Fibroblast of skin of abdomen (primary cell): ENCODE measurements around the gene PRELP.
A peak's percentile ranks its signal among the peaks of the same experiment; 100 is the strongest.
"Not testable (repeated sequence)": the region's sequence is repeated elsewhere in the genome, so short reads cannot be mapped to it uniquely, and the experiment has no call there.

ENCODE experiments used
- DNase-seq: peaks from one replicate; pipeline ENCODE4 v3.0.0-alpha.2; 2013

PRELP gene

DNA sequence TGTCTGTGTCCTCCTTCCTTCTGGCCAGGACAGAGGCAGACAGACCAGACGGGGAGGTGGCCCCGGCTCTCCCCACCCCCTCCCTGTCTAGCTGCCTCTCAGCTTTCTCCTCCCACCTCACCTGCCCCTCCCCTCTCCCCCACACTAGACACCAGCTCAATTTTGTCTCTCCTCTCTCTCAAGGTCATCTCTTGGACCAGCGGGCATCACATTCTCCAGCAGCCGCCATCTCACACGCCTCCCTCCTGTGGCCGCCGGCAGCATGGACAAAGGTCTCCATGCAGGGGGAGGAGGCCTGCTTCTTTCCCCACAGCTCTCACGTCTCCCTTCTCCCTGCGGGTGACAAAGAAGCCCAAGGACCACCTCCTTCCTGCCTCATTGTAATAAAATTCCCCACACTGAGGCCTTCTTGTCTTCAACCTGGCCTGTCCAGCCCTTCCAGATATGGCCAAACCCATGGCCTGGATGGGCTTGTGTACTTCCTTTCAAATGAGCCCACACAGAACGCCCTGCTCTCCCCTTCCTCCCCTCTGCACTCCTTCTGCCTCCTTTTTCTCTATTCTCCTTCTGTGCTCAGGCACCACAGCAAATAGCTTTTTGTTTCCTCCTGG lies 33.0 kb downstream of the PRELP start:
- DNase-seq = no peak

DNA sequence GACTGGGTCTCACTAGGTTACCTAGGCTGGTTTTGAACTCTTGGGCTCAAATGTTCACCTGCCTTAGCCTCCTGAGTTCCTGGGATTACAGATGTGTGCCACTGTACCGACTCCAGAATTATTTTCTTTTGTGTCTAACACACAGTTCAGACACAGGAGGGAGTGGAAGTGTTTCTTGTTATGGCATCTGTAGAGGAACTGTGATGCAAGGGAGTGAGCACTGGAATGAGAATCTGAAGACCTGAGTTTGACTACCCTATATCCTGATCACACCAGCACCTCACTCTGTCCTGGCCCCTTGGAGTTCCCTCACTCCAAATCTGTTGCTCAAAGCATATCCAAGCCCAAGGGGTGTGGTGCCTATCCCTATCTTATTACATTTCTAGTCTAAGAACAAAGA lies 33.5 kb downstream of the PRELP start:
- no peak for DNase-seq

DNA sequence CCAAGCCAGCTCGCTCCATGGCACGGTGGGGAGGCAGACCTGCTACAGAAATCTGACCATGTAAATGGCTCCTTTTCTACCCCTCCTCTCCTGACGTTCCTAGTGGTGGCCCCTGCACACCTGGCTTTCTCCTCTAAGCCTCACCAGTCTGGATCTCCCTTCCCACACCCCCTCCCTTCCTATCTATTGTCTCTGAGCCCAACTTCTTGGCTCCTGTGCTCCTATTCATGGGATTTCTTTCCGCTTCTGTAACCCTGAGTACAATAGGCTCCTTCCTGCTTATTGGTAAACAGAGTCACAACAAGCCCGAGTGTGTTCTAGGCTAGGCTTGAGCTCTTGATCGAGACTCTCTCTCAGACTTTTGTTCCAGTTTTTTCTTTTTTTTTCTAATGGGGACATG lies 35.9 kb downstream of the PRELP start:
- DNase-seq = no peak

DNA sequence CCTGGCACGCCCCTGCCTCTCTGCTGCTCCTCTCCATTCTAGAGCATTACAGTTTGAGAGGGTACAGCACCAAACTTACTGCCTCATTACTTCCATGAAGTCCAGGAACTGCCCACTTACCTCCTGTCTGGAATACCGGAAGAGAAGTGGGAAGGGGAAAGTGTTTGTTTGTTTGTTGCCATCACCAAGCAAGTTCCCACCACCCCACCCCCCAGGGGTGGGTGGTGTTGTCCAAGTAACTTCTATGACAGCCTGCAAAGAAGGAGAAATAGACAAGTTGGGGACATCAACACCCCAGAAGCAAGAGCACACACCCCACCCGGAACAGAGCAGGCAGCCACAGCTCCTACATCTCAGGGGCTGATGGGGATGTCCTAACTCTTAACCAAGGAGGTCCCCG lies 36.3 kb downstream of the PRELP start:
- DNase-seq = no peak

DNA sequence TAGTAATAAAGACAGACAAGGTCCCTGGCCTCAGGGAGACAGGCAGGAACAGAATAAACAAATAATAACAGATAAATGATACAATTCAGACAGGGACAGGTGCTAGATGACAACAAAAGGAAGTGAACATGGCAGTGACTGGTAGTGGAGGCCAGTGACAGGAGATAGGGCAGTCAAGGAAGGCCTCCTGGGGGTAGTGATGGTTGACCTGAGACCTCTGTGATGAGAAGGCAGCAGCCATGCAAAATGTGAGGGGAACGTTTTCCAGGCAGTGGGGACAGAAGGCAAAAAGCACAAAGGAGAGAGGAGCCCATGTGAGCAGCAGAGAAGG lies 36.9 kb downstream of the PRELP start:
- no peak for DNase-seq

DNA sequence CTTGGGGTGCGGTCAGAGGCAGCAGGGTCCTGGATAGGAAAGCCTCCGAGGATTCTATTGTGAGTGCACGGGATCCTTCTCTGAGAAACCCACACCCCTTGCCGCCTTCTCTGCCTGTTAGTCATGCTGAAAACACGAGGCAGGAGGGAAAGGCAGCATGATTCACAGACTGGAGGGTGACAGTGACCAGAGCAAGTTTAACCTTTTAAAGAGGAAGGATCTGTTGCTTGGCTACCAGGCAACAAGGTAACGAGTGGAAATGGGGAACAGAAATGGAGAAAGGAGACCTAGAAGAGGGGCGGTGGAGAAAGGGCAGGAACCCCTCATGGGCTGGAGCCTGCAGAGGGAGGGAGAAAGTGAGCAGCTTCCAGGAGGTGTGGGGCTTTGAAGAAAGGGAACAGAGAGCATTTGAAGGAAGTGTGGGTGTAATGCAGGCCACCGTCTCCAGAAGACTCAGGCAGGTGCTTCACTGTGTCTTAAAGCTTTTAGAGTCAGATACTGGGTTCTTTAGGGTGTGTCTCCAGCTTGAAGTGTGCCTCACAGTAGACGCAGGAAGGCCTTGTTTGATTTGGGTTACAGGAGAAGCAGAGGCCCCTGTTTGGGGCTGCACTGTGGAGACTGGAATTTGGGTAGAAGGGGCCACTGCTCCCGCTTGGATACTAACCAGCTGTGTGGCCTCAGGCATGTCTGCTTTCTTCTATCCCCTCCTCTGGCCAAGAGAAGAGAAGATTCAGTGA lies 37.4 kb downstream of the PRELP start:
- peak; percentile 95 for DNase-seq

DNA sequence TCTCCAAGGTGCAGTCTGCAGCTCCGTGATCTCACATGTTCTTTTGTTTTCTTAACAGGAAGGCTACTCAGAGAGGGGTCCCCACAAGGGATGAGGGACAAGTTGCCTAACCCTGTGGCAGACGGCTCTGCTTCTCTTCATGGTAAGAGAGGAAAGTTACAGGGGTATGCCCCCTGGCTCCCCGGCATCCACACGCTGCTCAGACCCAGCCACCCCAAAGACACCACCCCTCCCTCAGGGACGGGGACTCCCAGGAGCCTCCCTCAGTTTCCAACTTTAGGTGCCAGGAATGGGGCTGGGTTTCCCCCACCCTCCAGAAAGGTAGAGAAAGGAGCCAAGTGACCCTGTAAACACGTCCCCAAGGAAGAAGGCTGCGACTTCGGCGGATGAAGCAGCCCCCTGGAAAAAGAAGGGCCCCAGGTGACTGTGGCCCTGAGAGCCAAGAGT lies 38.0 kb downstream of the PRELP start:
- DNase-seq = no peak

DNA sequence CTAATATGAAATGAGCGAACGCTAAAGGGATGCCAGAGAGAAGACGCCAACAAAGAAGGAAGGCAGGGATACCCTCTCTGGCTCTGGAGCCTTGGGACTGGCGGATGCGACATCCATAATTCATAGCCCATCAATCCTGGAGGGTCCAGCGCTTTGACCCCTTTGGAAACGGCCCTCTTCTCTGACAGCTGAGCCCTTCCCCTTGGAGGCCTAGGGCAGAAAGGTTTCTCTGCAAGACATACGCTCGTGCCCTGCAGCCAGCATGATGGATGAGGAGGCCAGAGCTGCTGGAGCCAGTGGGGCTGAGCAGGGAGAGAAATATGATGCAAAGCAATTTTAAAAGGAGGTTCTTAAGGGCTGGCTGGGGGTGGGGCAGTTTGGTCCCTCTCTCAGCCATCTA lies 40.6 kb downstream of the PRELP start:
- DNase-seq = no peak

DNA sequence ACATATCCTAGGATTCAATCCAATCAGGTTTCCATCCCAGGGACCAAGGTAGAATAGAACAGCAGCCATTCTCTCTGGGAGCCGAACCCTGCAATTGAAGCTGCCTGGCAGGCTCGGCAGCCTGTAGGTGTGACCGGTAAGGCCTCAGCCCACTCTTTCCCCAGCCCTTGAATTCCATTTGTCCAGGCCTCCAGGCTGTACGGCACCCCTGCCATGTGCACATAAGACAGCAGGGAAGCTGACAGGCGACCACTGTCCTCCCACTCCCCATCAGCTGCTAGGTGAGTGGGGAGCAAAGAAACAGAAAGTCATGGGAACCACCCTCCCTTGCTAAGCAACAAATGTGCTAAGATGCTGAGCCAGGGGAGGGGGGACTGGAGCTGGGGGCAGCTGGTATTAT lies 41.3 kb downstream of the PRELP start:
- DNase-seq = no peak

DNA sequence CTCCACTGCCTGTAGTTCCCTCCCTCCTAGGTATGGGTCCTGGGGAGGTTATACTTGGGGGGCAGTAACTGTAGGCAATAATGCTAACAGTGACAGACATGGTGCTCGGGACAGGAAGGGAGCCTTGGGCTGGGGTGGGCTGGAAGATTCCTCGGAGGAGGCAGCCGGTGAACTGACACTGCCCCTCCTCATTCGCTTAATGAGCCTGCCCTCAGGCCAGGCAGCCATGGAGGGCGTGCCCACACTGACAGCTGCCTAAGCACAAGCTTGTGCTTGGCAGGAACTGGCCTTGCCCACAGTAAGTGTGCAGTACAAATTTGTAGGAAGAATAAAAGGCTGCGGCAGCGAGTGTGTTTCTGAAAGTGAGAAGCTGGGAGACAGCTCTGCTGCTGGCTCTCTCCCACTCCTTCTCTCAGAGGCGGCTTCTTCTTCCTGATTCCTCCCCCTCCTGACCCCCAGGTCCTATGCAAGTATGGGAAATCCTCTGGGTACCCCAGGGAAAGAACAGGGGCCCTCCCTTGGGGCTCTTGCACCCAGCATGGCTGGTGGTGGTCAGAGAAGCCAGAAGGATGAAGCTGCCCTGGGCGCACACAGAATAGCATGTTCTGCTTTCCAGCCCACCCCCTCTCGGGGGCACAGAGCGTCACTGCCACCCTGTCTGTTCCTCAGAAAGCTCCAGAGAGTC lies 42.0 kb downstream of the PRELP start:
- DNase-seq = no peak

DNA sequence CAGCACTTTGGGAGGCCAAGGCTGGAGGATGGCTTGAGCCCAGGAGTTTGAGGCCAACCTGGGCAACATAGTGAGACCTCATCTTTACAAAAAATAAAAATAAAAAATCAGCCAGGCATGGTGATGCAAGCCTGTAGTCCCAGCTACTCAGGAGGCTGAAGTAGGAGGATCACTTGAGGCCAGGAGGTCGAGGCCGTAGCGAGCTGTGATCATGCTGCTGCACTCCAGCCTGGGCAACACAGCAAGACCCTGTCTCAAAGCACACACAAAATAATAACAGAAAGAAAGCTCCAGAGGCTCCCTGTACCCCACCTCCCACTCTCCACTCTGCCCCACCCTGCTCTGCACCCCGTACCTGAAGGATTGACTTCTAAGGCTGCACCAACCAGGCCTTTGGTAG lies 42.5 kb downstream of the PRELP start:
- DNase-seq = not testable (repeated sequence)

DNA sequence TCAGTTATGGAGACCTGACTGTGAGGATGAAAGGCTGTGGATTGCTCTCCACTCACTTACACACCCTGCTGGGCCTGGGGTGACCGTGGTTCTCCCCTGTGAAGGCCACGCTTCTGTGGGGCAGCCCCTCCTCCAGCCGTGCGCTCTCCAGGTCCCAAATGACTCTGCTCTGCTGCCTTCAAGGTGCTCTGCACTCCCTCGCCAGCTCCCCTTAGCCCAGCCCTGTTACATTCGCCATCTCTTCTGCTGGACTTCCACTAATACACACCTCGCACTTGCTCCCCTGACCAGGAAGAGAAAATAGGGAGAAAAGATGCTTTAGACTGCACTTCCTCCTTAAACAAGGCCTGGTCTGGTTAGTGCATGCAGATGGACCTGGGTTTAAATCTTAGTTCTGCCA lies 42.9 kb downstream of the PRELP start:
- DNase-seq = no peak

DNA sequence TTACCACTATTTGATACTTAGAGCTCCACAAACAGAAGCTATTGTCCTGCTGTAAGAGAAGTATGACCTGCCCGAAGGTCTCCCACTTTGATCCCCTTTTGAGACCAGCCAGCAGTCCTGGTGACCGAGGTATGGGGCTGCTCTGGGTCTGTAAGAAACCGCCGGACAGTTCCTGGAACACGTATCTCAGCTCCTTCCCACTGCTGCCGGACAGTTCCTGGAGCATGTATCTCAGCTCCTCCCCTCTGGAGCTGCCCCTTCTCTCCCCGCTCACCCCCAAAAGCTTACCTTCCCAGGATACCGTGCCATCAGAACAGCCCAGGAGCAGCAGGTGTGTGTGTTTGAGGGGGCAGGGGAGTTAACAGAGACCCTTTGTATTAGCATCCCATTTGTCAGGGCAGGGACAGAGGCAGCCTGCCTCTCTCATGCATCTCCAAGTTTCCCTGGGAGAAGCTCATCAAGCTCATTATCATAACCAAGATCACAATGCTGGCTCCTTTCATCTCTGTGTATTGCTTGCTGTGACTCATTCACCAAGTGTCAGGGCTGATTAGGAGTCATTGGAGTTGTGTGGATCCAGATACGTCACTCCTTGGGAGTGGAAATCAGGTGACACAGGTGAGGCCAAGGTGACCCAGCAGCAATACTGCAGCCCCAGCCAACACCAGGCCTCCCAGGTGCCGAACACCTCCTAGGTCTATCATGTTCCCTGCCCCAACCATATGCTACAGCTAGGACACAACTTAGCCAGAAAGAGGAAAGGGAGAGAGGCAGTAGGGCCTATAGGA lies 43.6 kb downstream of the PRELP start:
- no peak for DNase-seq

DNA sequence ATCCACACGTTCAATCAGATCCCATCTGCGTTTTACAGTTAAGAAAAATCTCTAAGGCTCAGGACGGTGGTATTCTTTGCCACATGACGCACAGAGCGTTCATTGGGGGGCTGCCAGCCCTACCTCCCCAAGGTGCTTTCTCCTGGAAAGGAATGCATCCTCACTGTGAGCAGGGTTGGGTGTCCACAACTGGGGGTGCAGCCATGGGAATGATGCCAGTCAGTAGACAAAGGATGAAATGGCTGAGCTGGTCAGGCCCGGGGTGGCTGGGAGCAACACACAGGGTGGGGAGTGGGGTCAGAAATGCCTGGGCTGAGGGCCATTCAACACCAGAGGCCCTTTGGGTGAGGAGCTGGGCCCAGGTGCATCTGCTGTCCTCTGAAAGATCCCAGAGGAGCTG lies 44.3 kb downstream of the PRELP start:
- no peak for DNase-seq

DNA sequence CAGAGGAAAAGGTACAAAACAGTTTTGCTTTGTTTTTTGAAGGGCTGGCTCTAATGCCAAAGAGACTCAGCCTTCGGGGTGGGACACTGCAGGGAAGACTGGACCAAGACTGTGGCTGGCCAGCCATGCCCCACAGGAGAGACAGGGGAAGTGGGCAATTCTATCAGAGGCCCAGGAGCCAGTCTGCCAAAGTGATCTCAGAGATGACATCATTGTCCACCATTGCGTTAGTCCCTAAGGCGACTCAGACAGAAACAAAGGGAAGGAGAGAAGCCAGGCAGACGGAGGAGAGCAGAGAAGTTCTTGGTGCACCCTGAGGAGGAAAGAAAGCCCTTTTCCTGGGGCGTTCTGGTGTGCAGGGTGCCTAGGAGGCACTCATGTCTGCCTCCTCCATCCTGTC lies 44.7 kb downstream of the PRELP start:
- peak; percentile 67 for DNase-seq

DNA sequence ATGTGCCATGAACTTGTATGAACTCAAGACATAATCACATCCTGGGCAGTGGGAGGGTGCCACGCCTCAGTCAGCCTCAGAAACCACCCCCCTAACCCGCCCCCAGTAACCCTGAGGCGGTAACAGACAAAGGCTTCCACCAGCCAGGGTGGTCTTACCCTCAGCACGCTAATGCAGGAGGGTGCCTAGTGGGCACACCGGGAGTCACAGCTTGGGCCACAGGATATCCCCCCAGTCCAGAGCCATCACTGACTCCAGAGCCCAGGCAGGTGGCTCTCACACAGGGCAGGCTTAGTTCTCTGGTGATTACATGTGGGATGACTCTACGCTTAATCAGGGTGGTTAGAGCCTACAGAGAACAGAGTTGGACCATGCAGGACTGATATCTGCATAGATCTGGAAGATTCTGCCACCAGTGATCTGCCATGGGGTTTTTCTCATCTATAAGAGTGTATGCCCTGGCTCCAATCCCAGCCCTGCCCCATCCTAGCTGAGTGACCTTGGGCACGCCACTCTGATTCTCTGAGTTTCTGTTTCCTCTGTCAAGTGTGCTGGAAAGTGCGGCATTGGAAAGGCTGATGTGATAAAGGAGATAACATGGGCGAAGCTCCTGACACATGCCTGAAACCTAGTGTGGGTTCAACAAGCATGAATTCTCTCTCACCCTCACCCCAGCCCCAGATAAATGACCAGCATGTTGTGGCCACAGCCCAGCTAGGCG lies 45.6 kb downstream of the PRELP start:
- DNase-seq = no peak

DNA sequence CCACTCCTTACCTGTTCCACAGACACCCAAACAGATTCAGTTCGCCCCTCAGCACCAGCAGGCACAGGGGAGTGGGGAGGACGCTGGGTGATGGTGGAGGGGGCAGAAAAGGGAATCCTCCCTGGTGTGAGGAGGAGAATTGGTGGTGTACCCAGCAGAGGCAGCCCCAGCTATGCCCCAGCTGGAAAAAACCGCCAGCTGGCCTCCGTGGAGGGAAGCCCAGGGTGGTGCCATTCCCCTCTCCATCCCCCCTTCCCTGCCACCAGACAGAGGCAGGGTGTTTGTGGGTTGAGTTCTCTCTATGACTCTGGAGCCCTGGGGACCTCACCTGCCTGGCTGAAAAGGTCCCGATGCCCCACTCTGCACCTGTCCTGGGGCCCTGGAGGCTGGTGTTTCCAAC lies 46.2 kb downstream of the PRELP start:
- DNase-seq = no peak

DNA sequence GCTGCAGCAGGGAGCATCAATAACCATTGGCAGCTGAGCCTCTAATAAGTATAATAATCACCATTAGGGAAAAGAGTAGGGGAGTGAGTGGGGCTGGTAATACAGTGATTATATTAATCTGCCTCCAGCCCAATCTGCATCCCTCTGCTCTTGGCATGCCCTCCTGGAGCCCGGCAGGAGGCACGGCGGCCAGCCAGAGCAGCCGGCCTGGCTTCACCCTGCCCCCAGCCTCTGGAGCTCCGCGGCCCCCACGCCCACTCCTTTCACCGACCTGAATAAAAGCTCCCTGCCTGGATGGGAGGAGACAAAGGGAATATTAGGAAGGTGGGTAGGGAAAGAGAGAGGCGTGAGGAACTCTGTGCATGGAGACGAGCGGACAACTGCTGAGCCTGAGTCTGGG lies 46.6 kb downstream of the PRELP start:
- no peak for DNase-seq

DNA sequence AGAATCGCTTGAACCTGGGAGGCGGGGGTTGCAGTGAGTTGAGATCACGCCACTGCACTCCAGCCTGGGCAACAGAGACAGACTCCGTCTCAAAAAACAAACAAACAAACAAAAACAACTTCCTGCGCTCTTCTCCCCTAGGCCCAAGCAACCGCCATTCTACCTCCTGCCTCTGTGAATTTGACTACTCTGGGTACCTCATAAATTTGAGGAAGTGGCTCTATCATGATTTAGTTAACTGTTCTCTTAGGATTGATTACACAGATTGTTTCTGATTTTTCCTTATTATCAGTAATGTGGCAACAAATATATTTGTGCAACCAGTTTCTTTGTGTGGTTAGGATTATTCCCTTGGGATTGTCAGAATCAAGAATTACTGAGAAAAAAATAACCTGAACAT lies 48.1 kb downstream of the PRELP start:
- DNase-seq = no peak

DNA sequence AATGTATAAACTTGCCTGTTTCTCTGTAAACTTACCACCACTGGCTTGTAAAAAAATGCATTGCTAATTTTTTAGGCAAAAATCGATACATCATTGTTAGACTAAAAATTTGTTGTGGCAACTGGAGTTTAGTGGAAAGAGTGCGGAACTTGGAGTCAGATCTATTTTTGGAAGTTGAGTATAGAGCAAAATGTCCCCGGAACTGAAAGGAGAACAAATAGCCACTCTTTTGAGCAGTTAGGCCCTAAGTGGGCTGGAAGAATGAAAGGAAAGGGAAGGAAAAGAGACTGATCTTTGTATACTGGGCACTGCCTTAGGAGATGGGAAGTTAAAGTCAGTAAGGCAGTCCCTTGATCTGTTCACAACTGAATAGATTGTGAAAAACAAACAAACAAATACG lies 48.5 kb downstream of the PRELP start:
- DNase-seq = no peak

DNA sequence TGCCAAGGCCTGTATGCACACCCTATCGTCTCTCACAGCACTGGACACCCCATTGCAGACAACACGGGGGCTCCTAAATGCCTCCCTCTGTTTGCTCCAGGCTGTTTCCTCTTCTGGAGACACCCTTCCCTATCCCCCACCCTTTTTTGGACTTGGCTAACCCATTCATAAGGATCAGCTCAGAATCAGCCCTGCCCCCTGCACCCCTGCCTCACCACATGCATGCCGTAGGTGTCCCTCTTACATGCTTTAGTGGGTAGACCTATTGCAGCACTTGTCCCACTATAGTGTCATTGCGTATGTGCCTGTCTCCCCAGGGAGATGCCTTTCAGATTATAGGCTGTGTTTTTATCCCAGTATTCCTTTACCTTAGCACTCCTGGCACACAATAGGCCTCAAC lies 49.2 kb downstream of the PRELP start:
- no peak for DNase-seq

DNA sequence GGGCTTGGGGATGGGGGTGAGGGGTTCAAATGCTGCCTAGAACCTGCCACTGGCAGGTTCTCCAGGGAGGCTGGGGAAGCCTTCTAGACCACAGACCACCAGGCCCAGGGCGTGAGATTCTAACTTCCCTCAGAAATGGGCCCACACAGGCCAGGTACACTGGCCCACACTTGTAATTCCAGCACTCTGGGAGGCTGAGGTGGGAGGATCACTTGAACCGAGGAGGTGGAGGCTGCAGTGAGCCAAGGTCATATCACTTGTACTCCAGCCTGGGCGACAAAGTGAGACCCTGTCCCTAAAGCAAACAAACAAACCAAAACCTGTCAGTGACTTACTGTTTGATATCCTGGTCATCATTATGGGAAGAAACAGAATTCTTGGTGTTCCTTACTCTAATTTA lies 50.1 kb downstream of the PRELP start:
- DNase-seq = no peak

DNA sequence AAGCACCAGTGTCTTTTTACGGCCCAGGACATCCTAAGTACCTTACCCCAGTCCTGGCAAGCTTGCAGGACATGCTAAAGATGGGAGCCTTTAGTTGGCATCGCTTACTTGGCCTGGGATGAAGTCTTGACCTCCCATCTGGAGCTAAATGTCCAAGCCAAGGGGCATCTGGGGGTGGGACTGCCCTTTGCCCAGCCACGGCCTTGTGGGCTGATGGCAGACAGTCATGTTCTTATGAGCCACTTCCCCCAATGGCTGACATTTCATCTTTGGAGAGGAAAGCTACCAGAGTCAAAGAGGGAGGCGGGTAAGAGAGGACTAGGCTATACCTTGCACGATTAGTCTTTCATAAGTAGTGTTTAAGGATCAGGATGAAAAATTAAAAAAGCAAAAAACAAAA lies 50.5 kb downstream of the PRELP start:
- DNase-seq = no peak
